ENCODE results near the gene LDLRAD3.

Gene LDLRAD3

DNA sequence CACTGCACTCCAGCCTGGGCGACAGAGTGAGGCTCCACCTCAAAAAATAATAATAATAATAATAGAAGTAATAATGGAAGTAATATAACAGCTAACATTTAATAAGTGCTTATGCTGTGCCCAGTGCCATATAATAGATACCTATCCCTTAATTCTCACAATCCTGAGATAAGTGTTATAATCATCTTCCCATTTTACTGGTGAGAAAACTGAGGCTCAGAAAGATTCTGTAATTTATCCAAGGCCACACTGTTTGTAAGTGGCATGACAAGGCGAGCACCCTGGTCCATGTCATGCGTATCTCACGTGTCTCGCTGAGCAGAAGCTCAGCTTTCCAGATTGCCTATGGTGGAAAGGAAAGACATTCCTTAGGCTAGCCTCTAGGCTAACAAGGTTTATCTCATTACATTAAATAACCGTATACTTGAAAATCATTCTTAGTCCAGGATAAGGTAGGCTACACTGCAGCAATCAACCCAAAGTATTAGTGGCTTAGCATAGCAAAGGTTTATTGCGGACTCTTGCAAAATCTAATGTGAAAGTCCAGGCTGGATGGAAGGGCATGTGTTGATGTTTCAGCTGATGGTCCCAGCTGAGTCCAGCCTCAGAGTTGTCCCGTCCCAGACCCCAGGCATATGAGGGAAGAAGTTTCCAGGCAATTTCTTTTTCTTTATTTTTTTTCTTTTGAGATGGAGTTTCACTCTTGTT lies 15.0 kb upstream of the LDLRAD3 start:
- DNase-seq: no peak

GRCh38 chr11:35930466-35930865 lies 13.4 kb upstream of the LDLRAD3 start:
- DNase-seq: no peak

DNA sequence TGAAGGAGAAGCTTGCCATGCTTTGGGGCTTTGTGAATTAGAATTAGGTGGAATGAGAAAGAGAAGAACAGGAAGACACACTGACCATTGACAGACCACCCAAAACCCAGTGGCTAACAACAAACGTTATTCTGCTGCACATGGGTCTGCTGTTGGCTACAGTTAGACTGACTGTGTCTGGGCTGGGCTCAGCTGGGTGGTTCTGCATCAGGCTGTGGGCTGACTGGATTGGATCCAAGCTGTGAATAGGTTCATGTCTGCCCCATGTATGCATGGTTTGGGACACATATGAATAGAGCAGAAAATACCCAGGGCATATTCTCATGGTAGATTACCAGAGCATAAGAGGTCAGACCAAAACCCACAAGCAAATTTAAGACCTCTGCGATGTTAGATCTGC lies 11.7 kb upstream of the LDLRAD3 start:
- DNase-seq: no peak

- no peak for DNase-seq
Measured at GRCh38 chr11:35932681-35933319, 11.1 kb upstream of the LDLRAD3 start.

- no peak for DNase-seq
Measured at GRCh38 chr11:35933320-35933871, 10.5 kb upstream of the LDLRAD3 start.

- DNase-seq: no peak
Measured at GRCh38 chr11:35934271-35934670, 9.6 kb upstream of the LDLRAD3 start.

GRCh38 chr11:35934981-35935380 lies 8.9 kb upstream of the LDLRAD3 start:
- no peak for DNase-seq

- no peak for DNase-seq
Measured at GRCh38 chr11:35935390-35935789, 8.5 kb upstream of the LDLRAD3 start.

DNA sequence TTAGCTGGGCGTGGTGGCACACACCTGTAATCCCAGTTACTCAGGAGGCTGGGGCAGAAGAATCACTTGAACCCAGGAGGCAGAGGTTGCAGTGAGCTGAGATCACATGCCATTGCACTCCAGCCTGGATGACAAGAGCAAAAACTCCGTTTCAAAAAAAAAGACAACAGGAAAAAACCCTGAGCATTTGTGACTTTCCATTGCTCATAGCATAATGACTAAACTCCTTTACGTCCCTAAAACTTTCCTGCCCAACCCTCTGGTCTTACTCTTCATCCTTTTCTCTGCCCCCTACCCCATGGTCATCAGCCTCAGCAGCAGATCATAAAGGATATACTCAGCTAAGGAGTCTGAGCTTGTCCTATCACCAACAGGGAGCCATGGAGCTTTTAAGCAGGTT lies 6.8 kb upstream of the LDLRAD3 start:
- no peak for DNase-seq

- no peak for DNase-seq
Measured at GRCh38 chr11:35937700-35938099, 6.2 kb upstream of the LDLRAD3 start.

DNA sequence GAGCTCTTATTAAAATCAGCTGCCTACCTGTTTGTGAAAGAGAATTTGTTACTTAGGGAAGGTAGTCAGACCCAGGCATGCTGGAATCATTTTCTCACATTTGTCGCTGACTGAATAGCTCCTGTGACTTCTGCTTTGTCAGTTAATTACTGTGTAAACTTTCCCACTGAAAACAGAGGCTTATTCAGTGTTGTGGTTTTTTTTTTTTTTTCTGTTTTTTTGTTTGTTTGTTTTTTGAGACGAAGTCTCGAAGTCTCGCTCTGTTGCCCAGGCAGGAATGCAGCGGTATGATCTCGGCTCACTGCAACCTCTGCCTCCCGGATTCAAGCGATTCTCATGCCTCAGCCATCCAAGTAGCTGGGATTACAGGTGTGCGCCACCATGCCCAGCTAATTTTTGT lies 5.6 kb upstream of the LDLRAD3 start:
- no peak for DNase-seq

DNA sequence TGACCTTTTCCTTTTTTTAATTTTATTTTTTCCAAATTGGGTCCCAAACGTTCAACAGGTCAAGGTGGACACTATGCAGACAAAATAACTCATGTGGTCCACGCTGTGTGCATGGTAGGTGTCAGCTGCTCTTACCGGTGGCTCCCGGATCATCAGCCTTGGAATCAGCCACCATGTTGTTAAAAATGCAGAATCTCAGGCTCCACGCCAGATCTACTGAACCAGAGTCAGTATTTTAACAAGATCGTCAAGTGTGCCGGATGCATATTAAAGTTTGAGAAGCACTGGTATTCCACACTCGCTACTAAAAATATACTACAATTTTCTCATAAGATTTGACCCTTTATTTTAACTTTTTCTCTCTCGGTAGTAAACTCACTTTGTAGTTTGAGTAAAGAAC lies 553 bp upstream of the LDLRAD3 start:
- no peak for DNase-seq

GRCh38 chr11:35944503-35945136 lies 758 bp downstream of the LDLRAD3 start:
- DNase-seq: no peak

GRCh38 chr11:35945137-35945518 lies 1.3 kb downstream of the LDLRAD3 start:
- DNase-seq: no peak

DNA sequence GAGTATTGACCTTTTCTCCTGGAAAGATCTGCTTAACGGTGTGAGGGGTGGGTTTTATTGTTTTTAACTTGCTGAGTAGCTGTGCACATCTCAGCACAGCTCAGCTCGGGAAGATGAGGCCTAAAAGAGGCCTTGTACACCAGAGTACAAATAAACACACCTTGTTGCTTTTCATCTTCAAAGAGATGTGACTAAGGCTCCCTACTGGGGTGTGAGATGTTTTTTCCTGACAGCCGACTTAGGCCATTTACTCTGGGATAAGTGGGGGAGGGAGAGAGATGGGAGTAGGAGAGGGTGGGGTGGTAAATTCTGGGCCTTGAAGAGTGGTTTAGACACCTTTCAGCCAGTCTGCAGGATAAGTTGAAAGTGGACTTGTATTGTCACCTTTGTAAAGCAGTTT lies 2.9 kb downstream of the LDLRAD3 start:
- no peak for DNase-seq

GRCh38 chr11:35947437-35947836 lies 3.6 kb downstream of the LDLRAD3 start:
- no peak for DNase-seq

DNA sequence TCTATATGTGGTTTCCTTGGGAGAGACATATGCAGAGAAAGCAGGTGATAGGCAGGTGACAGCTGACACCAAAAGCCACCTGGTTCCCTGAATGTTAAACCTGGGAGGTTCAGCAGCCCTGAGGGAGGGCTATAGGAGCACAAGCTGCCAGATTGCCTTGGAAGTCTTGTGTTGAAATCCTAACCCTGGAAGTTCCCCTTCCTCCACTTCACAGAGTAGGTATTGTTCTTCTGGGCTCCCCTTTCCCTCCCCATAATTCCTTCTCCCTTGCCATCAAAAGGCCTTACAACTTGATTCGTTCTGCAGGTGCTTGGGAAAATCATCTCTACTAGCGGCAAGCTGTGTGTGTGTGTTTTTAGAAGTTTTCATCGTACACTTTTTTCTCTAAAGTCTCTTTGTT lies 5.4 kb downstream of the LDLRAD3 start:
- DNase-seq: no peak

DNA sequence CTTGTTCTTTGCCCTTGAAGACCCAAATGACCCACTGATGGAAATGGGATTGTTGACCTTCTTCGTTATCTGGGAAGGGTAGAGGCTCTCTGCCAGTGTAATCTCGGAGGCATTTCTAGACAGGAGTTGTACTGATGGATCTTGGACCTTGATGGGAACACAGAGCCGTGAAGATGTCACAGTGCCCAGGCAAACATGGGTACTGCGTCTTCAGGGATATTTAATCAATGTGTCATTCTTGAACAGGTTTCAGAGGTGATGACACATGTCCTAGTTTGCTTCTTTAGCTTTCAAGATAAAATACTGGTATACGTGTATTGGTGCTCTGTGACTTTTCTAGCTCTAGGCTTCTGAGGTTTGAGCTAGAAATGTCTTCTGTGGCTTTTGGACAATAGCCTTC lies 6.2 kb downstream of the LDLRAD3 start:
- DNase-seq: no peak

DNA sequence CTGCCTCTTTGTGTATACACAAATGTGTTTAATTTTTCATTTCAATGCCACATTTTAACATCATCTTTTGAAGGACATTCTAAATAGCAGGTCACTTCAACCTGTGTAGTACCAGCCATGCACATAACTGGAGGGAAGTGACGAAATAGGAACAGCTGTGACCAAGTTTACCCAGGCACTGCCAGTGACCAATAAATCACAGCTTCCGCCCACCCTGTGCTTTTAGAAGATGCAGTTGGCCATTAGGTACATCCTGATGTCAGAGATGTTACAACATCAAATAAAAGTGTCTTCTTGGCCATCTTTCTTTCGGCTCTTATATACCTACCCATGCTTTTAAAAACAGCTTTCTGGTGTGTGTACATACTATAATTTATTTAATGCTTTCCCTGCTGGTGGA lies 7.8 kb downstream of the LDLRAD3 start:
- DNase-seq: no peak

GRCh38 chr11:35953081-35953760 lies 9.4 kb downstream of the LDLRAD3 start:
- no peak for DNase-seq

DNA sequence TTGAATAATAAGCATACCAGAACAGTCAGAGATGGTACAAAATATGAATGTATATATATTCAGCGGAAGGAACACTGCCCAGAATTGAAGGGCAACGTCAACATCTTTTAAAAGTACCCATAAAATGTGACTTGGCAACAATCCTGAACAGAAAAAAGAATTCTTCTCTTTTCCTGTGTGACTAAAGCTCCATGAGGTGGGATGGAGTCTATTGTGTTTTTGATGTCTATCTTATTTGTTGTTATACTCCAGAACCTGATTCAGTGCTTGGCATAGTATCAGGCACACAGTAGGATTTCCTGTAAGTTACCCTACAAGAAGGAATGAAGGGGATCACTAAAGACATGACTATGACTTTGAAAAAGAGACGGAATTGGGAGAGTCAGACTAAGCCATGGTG lies 10.3 kb downstream of the LDLRAD3 start:
- no peak for DNase-seq

DNA sequence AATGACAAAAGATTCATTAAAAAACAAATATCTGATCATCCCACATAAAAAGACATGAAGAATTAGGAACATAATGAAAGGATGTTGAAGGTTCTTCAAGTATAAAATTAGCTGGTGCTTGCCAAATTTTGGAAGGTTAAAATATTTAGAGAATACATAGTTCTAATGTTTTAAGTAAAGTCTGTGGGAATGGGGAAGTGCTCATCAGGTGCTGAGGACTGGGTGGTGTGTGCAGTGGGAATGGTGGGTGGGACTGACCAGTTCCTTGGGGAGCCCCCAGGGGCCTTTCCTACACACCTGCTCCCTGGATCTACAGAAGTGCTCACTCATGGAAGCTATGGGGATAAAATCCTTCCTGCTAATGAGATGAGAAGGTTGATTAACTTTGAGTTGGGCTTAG lies 11.8 kb downstream of the LDLRAD3 start:
- DNase-seq: no peak

DNA sequence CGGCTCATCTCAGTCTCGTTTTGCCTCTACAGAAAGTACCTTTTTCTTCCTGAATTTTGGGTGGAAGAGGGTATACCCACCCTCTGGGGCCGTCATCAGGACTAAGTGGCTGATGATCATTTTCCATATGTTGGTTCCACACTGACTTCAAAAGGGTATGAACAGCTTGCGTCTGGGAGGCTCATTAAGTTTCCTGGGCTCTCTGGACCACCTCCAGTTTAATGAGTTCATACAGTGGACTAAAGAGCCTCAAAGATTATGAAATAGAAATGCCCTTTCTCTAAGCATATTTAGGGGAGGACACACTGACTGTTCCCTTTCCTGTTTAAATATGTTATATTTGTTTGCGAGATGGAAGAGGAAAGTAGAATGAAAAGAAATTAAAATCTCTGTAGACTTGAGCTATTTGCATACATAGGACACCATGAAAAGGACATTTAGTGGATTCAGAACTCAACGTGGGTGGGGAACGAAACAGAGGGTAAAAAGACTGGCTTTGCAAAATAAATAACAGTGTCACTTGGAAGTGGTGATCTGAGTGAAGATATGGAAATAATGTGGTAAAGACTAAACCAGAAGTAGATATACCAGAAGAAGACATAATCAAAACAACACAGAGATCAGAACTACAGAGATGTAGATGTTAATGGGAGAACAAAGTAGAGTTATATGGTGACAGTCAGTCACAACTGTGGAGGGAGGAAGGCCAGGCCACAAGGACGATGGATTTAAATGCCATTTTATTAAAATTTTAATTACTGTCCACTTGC lies 18.7 kb downstream of the LDLRAD3 start:
- DNase-seq: no peak

Data from GOT3 (cell line).